Testis (tissue), 2 donors: ENCODE measurements around the gene TBX10.

Experiments
- CTCF ChIP-seq, 3 experiments: fragments of 450-650 bp in 2 of 3; fragments of 200-600 bp in 1 of 3; sonication (generic) in 1 of 3; IDR thresholded peaks; one replicate each; pipeline ENCODE4 v1.5.1; 2016 to 2019; ENCODE audit warnings: antibody characterized with exemption in 3 of 3, mild to moderate bottlenecking in 2 of 3, moderate library complexity in 1 of 3
- POLR2A ChIP-seq: fragments of 450-650 bp; IDR thresholded peaks from one replicate; pipeline ENCODE4 v1.6.1; 2017; ENCODE audit warnings: antibody characterized with exemption, mild to moderate bottlenecking, moderate library complexity

DNA sequence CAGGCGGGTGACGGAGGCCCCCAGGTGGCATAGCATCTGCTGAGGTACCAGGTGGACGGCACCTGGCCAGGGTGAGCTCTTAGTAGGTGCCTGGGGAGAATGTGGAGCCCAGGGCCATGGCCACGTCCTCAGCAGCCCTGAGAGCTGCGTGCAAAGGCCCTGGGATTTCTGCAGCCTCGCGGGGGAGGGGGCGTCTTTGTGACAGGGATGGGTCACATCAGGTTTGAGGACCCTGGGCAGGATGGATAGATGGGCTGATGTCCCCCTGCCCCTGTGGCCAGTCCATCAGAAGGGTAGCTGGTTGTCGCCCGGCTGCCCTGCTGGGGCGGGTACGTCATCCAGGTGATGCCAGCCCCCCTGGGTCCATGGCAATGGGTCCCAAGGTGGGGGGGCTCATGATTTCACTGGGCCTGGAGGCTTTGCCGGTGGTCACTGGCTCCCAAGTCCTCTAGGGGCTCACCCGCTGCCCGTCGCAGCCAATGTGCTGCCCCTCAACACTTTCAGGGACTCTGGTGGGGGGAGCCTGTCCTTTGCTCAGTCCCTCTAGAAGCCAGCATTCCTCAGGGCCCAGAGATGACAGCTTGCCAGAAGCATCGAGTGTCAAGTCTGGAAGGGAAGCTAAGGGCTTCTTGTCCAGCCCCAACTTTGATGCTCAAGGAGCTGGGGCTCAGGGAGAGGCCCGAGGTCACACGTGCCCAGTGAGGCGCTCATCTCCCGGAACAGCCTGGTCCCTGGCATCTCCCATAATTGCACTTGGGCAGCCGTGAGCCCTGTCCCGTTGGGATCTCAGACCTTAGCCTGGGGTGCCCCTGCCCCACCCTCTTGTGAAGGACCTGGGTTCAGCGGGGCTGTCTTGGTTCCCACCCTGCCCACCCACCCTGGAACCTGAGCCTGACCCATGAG is 777 bp downstream of the TBX10 start:
- no peak for TF ChIP-seq CTCF (IDR thresholded peaks at IDR 0.05)
- no peak for TF ChIP-seq POLR2A
